NT2/D1 (cell line): ENCODE data around the gene TLE5.

Experiments used
- DNase-seq: peaks from one replicate; pipeline ENCODE4 v3.0.0-alpha.2; 2011; ENCODE audit warnings: low read depth, low spot score
- H3K27me3 ChIP-seq: 2 replicates; pipeline ENCODE4 v1.6.0; 2011; ENCODE audit warnings: mild to moderate bottlenecking; ENCODE audit not compliant: insufficient read length, insufficient read depth
- H3K36me3 ChIP-seq: 2 replicates; pipeline ENCODE4 v1.6.1; 2011; ENCODE audit warnings: mild to moderate bottlenecking, low read length, mixed read lengths; ENCODE audit not compliant: insufficient read depth, insufficient read length
- H3K4me1 ChIP-seq: 2 replicates; pipeline ENCODE4 v1.5.1; 2011; ENCODE audit not compliant: insufficient read depth, insufficient read length
- H3K4me3 ChIP-seq: 2 replicates; pipeline ENCODE4 v1.5.1; 2011; ENCODE audit warnings: low read depth; ENCODE audit not compliant: insufficient read length
- H3K9ac ChIP-seq: 2 replicates; pipeline ENCODE4 v1.6.0; 2011; ENCODE audit warnings: low read depth; ENCODE audit not compliant: insufficient read length
- H3K9me3 ChIP-seq: 2 replicates; pipeline ENCODE4 v1.5.1; 2011; ENCODE audit warnings: mild to moderate bottlenecking, low read length; ENCODE audit not compliant: insufficient read depth
- SUZ12 ChIP-seq: IDR thresholded peaks from 2 replicates; pipeline ENCODE4 v1.6.1; 2011; ENCODE audit not compliant: insufficient read length, insufficient read depth; ENCODE audit errors: extremely low read depth
- YY1 ChIP-seq: IDR thresholded peaks from 2 replicates; pipeline ENCODE4 v1.6.1; 2011; ENCODE audit not compliant: insufficient read length, insufficient read depth
- ZNF274 ChIP-seq: IDR thresholded peaks from 2 replicates; pipeline ENCODE4 v1.6.1; 2011; ENCODE audit warnings: mild to moderate bottlenecking, low read depth, low read length

TLE5 gene

GRCh38 chr19:3099347-3100145 is 37.3 kb upstream of the TLE5 start:
- DNase-seq, result no peak
- no peak overlapping the region for H3K4me3 ChIP-seq
- H3K9ac ChIP-seq, result peak overlapping the region; percentile 50
- TF ChIP-seq SUZ12 (no peak), YY1 (no peak), ZNF274 (no peak)
- H3K9me3 ChIP-seq, result no peaks in the 10 kb centered on the region
- peaks cover 5% of the 10 kb centered on the region for H3K27me3 ChIP-seq
- H3K4me1 ChIP-seq, result peaks cover 49% of the 10 kb centered on the region
- H3K36me3 ChIP-seq, result peaks cover 15% of the 10 kb centered on the region

DNA sequence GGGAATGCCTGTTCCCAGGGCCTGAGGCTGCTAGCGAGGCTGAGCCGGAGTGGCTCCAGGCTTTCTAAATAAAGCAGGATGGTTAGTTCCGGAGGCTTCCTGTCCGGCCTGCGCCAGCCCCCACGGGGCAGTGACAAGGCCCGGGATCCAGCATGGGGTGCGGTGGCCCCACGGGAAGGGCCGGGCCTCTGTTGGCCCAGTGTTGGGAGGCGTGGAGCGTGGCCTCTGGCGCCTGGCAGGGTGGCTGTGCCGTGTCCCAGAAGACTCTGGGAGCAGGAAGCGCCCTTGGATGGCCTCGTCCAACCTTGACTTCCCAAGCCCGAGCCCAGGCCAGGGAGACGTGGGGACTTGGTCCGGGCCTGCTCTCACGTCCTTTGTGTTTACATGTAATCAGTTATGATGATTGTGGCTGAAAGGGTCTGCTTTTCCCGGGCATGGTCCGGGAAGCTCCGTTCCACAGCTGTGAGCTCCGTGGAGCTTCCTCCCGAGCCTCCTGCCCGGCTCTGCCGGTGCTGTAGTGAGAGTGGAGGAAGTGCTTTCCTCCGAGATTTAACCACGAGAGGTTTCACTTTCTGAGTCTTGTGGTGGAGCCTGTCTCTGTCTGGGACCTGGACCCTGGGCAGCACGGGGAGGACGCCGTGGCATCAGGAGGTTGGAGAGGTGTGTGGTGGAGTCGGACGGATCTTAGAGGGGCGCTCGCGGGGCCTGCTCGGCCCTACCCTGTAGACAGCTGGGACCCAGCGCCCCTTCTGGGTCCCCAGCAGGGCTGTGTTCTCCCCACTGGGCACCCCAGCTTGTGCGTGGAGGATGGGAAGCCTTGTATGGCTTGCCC is 36.4 kb upstream of the TLE5 start:
- Histone ChIP-seq H3K9me3 (no peaks in the 10 kb centered on the region), H3K27me3 (peaks cover 6% of the 10 kb centered on the region), H3K36me3 (peaks cover 15% of the 10 kb centered on the region), H3K4me1 (peaks cover 46% of the 10 kb centered on the region), H3K9ac (peak overlapping the region; percentile 50), H3K4me3 (no peak overlapping the region)
- DNase-seq, result no peak
- no peak for TF ChIP-seq YY1
- TF ChIP-seq ZNF274, result no peak
- no peak for TF ChIP-seq SUZ12

GRCh38 chr19:3098141-3098514 is 35.8 kb upstream of the TLE5 start:
- no peaks in the 10 kb centered on the region for H3K9me3 ChIP-seq
- TF ChIP-seq SUZ12 (no peak), ZNF274 (no peak), YY1 (no peak)
- no peak overlapping the region for H3K4me3 ChIP-seq
- H3K36me3 ChIP-seq, result peaks cover 15% of the 10 kb centered on the region
- peaks cover 46% of the 10 kb centered on the region for H3K4me1 ChIP-seq
- H3K9ac ChIP-seq, result peak overlapping the region; percentile 26
- H3K27me3 ChIP-seq, result peaks cover 6% of the 10 kb centered on the region
- no peak for DNase-seq

- TF ChIP-seq YY1 (no peak), SUZ12 (no peak), ZNF274 (no peak)
- Histone ChIP-seq H3K9ac (peak overlapping the region; percentile 61), H3K27me3 (peaks cover 6% of the 10 kb centered on the region), H3K4me3 (no peak overlapping the region), H3K36me3 (peaks cover 15% of the 10 kb centered on the region), H3K9me3 (no peaks in the 10 kb centered on the region), H3K4me1 (peaks cover 42% of the 10 kb centered on the region)
- DNase-seq, result no peak
Measured at GRCh38 chr19:3097442-3097871, 35.2 kb upstream of the TLE5 start.

GRCh38 chr19:3096902-3097326 is 34.6 kb upstream of the TLE5 start:
- H3K9me3 ChIP-seq, result no peaks in the 10 kb centered on the region
- DNase-seq, result no peak
- no peak for TF ChIP-seq ZNF274
- TF ChIP-seq YY1, result no peak
- TF ChIP-seq SUZ12, result no peak
- H3K36me3 ChIP-seq, result peaks cover 15% of the 10 kb centered on the region
- peak overlapping the region; percentile 61 for H3K9ac ChIP-seq
- peaks cover 6% of the 10 kb centered on the region for H3K27me3 ChIP-seq
- H3K4me1 ChIP-seq, result peaks cover 39% of the 10 kb centered on the region
- no peak overlapping the region for H3K4me3 ChIP-seq

DNA sequence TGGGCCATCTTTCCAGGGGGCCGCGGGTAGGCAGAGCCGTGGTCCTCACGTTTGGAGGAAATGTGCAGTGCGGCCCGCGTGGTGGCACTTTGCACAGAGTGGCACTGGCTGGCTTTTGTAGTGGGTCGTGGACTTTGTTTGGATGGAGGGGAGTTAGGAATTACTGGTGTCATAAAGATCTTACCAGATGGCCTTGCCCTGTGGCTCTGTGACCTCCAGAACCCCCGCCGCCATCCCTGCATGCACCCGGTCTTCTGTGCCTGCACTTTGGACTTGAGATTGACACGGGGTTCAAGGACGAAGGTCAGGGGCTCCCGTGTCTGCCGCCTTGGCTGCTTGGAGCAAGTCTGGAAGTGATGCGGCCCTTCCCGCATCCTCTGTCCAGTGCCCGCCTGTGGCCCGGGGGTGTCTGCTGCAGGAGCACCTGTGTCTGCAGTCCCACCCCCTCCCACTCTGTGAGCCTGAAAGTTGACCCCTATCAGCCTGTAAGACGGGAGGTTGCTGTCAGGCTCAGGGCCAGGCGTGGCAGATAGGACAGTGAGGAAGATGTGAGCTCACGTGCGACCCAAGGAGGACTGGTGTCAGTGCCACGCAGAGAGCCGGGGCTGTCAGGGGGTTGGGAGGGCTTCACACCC is 34.1 kb upstream of the TLE5 start:
- peak overlapping the region; percentile 32 for H3K4me3 ChIP-seq
- no peak for DNase-seq
- TF ChIP-seq ZNF274 (no peak), YY1 (no peak), SUZ12 (no peak)
- peaks cover 6% of the 10 kb centered on the region for H3K27me3 ChIP-seq
- no peaks in the 10 kb centered on the region for H3K9me3 ChIP-seq
- H3K9ac ChIP-seq, result peak overlapping the region; percentile 77
- peaks cover 15% of the 10 kb centered on the region for H3K36me3 ChIP-seq
- peaks cover 38% of the 10 kb centered on the region for H3K4me1 ChIP-seq
